GM12875 (cell line): ENCODE results near the gene PSMG4.
A peak's percentile ranks its signal among the peaks of the same experiment; 100 is the strongest.

ENCODE experiments used
- H3K4me3 ChIP-seq: one replicate; pipeline ENCODE4 v1.5.1; 2011; ENCODE audit warnings: low read depth, low read length, control low read depth
- TF ChIP-seq, protein P1 (sequence below): IDR thresholded peaks from 2 replicates; pipeline ENCODE4 v1.5.1; 2011; ENCODE audit warnings: low read depth, mild to moderate bottlenecking, control low read depth, inconsistent platforms, low read length, moderate library complexity, borderline replicate concordance; ENCODE audit not compliant: insufficient read depth

Gene PSMG4

DNA sequence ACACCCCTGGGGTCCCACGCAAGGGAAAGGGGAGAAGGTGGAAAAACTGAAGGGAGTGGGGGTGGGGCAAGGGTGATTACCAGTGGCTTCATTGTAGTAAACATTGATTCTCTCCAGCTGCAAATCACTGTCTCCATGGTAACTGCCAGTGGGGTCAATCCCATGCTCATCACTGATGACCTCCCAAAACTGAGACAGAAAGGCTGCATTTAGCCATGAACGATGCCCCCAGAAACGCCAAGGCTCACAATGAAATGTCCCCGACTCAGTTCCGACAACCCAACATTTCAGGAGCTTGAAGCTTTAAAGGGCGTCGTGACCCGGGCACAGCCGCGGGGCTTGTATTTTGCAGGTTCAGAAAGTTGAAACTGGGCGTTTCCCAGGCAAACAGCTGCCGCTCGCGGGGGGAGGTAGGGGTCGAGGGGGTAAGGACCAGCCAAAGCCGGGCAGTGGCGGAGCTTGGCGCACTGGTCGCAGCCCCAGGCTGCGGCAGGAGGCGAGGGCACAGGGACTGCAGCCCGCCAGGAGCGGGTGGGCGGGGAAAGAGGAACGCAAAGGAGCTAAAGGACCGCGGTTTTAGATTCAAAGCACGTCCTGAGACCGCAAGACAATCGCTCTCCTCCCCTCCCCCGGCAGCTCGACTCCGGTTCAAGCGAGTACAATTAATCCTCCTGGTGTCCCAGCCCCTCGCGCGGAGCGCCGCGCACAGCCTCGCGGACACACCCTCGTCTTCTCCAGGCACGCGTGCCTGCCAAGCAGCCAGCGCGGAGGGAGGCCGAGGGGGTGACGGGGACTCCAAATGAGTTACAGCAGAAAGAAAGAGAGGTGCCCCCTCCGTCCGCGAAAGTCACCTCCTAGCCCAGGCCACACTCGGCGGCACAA is 32.0 kb upstream of the PSMG4 start:
- TF ChIP-seq, protein P1, sequence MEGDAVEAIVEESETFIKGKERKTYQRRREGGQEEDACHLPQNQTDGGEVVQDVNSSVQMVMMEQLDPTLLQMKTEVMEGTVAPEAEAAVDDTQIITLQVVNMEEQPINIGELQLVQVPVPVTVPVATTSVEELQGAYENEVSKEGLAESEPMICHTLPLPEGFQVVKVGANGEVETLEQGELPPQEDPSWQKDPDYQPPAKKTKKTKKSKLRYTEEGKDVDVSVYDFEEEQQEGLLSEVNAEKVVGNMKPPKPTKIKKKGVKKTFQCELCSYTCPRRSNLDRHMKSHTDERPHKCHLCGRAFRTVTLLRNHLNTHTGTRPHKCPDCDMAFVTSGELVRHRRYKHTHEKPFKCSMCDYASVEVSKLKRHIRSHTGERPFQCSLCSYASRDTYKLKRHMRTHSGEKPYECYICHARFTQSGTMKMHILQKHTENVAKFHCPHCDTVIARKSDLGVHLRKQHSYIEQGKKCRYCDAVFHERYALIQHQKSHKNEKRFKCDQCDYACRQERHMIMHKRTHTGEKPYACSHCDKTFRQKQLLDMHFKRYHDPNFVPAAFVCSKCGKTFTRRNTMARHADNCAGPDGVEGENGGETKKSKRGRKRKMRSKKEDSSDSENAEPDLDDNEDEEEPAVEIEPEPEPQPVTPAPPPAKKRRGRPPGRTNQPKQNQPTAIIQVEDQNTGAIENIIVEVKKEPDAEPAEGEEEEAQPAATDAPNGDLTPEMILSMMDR = no peak
- H3K4me3 ChIP-seq = peak overlapping the region; percentile 46

DNA sequence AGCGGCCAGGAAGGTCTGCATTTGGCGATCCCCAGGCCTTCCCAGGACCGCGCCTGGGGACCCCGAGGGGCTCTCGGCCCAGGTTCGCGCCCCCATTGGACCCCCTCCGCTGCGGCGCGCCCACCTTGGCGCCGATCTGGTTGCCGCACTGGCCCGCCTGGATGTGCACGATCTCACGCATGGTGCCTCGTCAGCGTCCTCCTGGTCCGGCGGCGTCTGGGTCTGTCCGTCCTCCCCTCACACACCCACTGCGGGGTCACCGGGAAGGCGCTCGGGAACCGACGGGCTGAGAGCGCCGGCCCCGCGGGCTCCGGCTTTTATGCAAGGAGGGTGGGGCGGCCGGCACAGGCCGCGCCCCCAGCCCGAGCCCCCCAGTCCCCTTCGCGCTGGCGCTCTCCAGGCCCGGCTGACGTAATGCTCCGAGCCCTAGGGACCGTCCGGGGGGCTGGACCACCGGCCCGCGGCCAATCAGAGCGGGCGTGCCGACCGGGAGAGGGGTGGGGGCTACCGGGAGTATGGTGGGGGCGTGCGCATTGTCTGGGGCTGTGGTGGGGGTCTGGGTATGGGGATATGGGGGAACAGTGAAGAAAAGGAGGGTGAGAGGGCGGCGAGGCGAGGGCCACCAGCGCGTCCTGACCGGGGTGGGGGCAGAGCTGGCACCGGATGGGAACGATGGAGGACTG is 31.2 kb upstream of the PSMG4 start, which contains the start of gene TUBB2B:
Gene TUBB2B, minus strand, starts transcription at position 291 of the 683 bp plus-strand sequence. Its CDS starts 110 bp downstream, at position 181.
- peak within 1 kb of the TSS; percentile 46 for H3K4me3 ChIP-seq
- TF ChIP-seq, protein P1 = no peak

DNA sequence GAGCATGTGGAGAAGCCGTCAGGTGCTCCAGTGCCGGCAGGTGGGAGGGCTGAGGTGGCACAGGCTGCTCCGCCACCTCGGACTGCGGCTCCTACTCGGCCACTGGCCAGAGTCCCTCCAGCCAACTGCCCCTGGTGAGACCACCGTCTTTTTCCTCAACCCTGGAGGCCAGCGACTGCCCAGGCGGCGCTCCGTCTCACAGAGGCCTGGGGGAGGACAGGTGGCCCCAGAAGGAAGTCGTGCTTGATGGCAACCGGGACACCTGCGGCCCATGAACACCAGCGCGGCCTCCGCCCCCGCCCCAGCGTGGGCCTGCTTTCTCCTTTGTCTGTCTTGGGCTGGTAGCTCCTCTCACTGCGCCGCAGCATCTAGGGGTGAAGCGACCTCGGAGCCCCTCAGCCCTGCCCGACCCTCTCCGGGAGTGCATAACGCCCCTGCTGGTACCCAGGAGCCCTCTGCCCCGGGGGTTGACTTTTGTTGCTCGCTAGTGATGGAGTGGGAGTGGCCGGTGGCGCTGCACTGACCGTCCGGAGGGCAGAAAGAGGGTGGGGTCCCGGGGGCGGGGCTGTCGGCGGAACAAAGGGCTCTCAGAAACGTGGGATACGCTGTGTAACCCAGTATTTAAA is 30.6 kb upstream of the PSMG4 start:
- H3K4me3 ChIP-seq = peak overlapping the region; percentile 40
- TF ChIP-seq, protein P1 = 0 out of 2 replicates have a peak, but pooled peaks have one; percentile 1

DNA sequence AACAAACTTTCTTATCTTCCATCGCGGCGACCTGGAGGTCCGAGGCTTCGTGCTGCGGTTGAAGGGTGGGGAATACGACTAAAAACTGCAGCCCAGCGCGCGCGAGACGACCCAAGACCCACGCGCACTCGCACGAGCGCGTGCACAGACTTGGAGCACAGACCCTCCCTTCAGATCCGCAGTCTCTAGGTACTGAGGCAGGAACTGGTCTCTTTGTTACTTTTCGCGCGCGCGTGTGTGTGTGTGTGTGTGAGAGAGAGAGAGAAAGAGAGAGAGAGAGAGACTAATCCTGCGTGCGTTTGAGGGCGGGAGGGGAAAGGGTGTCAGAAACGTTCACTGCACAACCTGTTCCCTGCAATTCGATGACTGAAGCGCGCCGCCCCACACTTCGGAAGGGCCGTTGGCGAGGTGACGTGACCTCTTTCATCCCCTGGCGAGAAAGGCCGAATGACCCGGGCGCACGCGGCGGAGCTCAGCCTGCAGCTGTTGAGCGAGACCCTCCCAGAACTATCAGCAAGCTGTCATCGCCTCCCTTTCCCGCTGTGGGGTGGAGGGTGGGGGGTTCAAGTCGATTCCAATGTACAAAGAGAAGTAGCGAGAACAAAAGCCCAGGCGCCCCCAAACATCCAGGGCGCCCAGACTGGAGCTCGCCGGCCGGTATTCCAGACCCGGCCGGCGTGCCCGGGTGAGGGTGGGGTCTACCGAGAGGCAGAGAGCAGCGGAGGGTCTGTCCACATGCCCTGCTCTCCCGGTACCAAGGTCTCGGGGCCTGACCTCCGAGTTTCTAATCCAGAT is 29.8 kb upstream of the PSMG4 start:
- H3K4me3 ChIP-seq = no peak overlapping the region
- TF ChIP-seq, protein P1 = no peak

DNA sequence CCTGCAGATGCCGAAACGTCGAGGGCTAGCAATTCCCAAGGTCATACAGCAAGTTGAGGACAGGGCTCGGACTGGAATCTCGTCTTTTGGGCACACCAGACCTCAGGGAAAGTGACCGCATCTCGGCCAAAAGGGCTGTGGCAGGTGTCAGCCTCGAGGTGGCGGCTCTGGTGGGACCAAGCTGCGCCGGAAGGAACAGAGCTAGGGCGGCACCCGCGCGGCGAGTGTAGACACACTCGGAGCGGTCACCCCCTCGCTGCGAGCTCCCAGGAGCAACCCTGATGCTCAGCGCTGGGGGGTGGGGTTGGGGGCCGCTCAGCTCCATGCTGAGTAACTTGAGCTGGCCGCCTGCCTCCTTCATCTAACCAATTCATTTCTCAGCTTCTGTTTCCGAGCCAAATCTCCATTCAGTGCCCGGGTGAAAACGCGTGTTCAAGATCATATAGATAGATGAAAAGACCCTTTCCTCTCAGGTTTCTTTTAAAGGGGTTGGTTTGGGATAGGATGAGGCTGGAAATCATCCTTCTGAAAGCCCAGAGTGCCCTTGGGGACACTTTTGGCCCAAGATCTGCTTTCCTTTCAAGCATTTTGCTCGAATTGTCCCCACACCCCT is 29.1 kb upstream of the PSMG4 start:
- TF ChIP-seq, protein P1 = no peak

DNA sequence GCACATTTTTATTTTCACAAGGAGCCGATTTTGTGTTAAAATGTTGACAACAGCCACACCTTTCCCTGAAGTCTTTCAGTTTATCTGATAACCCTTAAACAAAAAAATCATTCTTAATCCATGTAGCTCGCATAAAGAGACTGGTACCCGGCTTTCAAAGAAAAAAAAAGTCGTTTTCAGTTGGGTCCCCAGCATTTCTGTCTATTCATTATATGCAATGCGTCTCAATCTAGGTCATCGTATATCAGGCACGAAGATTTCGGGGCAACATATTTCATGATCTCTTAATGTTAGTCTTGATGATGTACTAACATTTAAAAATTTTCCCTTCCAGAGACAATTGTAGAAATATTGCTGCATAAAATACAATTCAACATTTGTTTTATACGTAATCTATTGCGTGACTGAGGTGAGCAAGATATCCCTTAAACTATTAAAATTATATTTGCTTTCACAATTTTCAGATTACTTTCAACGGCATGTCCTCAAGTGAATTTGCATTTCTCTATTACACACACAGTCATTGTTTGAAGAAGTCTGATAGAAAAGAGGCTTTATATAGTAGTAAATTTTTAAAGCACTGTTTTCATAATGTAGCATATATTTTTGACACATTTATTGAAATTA is 28.4 kb upstream of the PSMG4 start:
- TF ChIP-seq, protein P1 = no peak
- no peak overlapping the region for H3K4me3 ChIP-seq

More for the DNA sequence above, 29.1 kb upstream of the PSMG4 start:
- no peak overlapping the region for H3K4me3 ChIP-seq
